Measurements from ENCODE around the gene SMAD3. TPM values are rescaled to one million over a fixed set of nuclear protein-coding genes. Genes with fewer than 3 reads are reported as not detected.
"Not testable (repeated sequence)": the region's sequence is repeated elsewhere in the genome, so short reads cannot be mapped to it uniquely, and the experiment has no call there.

SMAD3 gene
- total and polyA plus RNA-seq, 2 of the 8 experiments (the other 6 are each of a cell fraction or from before 2014, with no cell fraction given) = 10.1 to 12.4 TPM

GRCh38 chr15:67028440-67028839 is 37.0 kb upstream of the SMAD3 start:
- H3K36me3 ChIP-seq (ENCODE audit: control insufficient read depth in 2 of 4, insufficient read depth in 4 of 4, low read length in 3 of 4); H2BK120ac ChIP-seq (replicated peaks; ENCODE audit: low read depth, low read length); H3K23ac ChIP-seq (ENCODE audit: insufficient read length); CTCF ChIA-PET (ENCODE audit: partially characterized antibody); H2BK15ac ChIP-seq (ENCODE audit: low read length); H2AK5ac ChIP-seq (ENCODE audit: low read depth, low read length); H3K56ac ChIP-seq (replicated peaks; ENCODE audit: insufficient read length, low read depth, low read length); H3K9me3 ChIP-seq (ENCODE audit: insufficient read depth in 2 of 2, low read depth in 1 of 2, low read length in 1 of 2); H2BK12ac ChIP-seq (ENCODE audit: low read depth, low read length); H4K8ac ChIP-seq (ENCODE audit: extremely low read depth, insufficient read depth, low read length); H3K4me2 ChIP-seq (ENCODE audit: insufficient read depth in 1 of 2, low read depth in 2 of 2, low read length in 2 of 2); H3K79me1 ChIP-seq (ENCODE audit: low read depth, low read length); DNase-seq (ENCODE audit: low read depth in 1 of 2, low spot score in 2 of 2); H3K4ac ChIP-seq (replicated peaks; ENCODE audit: insufficient read length, low read depth, low read length); H4K20me1 ChIP-seq (replicated peaks in 1 of 2; ENCODE audit: control insufficient read depth in 1 of 2, insufficient read depth in 2 of 2, low read length in 2 of 2); H3K23me2 ChIP-seq (ENCODE audit: low read depth, low read length); H2AFZ ChIP-seq (ENCODE audit: low read length); H3K9ac ChIP-seq (replicated peaks in 1 of 4; ENCODE audit: extremely low read depth in 1 of 4, low read depth in 3 of 4, low read length in 3 of 4); H3K79me2 ChIP-seq (ENCODE audit: control insufficient read depth in 1 of 2, insufficient read depth in 2 of 2, low read length in 2 of 2); H3K4me3 ChIP-seq (ENCODE audit: extremely low read depth in 1 of 4, insufficient read depth in 2 of 4, low read depth in 3 of 4, low read length in 4 of 4); H3K27ac ChIP-seq (ENCODE audit: low read depth, low read length); H2BK20ac ChIP-seq (ENCODE audit: low read length); H4K5ac ChIP-seq (ENCODE audit: insufficient read length, low read depth, low read length); H4K91ac ChIP-seq (replicated peaks; ENCODE audit: insufficient read length, low read length); H2BK5ac ChIP-seq (ENCODE audit: low read depth, low read length); FAIRE-seq; H3K14ac ChIP-seq (ENCODE audit: insufficient read length): not testable (repeated sequence)
- Histone ChIP-seq H3K27me3 (replicated peaks in 1 of 4; ENCODE audit: control insufficient read depth in 3 of 4, extremely low read depth in 1 of 4, insufficient read depth in 3 of 4, low read length in 3 of 4) (peaks cover under 1 to 17% (median 13%) of the 10 kb centered on the region in 4 experiments), H3K4me1 (replicated peaks in 1 of 4; ENCODE audit: control insufficient read depth in 3 of 4, insufficient read depth in 4 of 4, low read length in 3 of 4) (peaks cover 19 to 37% (median 21%) of the 10 kb centered on the region in 4 experiments), H3K18ac (ENCODE audit: extremely low read depth, low read length) (0 out of 2 replicates have a peak overlapping the region, but pooled peaks have one; percentile 24)
- WGBS, 2 experiments (ENCODE audit: extremely low coverage in 1 of 2, insufficient coverage in 1 of 2, insufficient read length in 1 of 2, insufficient replicate concordance in 2 of 2, low coverage in 1 of 2, low lambda C conversion rate in 2 of 2, missing lambda C conversion rate in 1 of 2) = 82% methylated on average over 3 of the region's 3 CpGs; no CpG with 5 or more reads in 1 of the 2 experiments
- POLR2A ChIA-PET (ENCODE audit: partially characterized antibody) = interaction anchor here (0.6 to 1.0 kb wide), 2 partner anchors 9 to 123 kb away, joined by 3 read pairs; no protein-coding TSS in a partner anchor

All from H1 (cell line).